ENCODE results near the gene PDE6D.
"Not testable (repeated sequence)": the region's sequence is repeated elsewhere in the genome, so short reads cannot be mapped to it uniquely, and the experiment has no call there.

The PDE6D gene

DNA sequence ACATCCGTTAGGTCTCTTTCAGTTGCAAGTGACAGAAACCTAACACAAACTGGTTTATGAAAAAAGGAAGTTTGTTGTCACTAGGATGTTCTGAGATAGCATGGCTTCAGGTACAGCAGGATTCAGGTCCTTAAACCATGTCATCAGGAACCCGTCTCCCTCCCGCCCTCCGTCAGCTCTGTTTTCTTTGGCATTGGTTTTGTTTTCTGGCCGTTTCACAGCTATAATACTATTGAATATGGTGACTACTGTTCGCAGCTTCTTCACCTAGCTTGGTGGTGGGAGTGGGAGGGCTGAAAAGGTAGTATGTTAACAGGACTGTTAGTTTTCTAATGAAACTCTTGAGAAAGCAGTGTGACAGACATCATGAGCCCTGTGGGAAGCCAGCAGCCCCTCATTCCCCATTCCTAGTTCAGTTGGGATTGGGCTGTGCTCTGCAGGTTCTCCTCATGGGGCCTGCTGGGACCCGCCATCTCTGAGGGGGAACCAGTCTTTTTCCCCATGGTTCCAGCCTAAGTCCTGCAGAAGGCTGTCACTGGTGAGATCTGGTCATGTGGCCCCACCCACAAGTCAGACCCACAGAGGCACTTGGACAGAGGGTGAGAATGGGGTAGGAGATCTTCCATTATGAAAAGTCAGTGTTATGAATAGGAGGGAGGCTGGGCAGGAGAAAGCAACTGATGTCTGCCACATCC lies 60.6 kb downstream of the PDE6D start:
- Mint-ChIP-seq H3K27ac (peak overlapping the region in 1 of 2 donors; percentile 3), H3K4me1 (ENCODE audit: low read depth in 2 of 2) (peaks cover 0 to 5% of the 10 kb centered on the region in 2 donors), H3K27me3 (no peaks in the 10 kb centered on the region), H3K9me3 (no peaks in the 10 kb centered on the region), H3K36me3 (ENCODE audit: insufficient read depth) (peaks cover 11% of the 10 kb centered on the region), H3K4me3 (no peak overlapping the region)
- no peak for DNase-seq
- ATAC-seq (replicated peaks), result no peak

GRCh38 chr2:231718799-231719198 lies 62.3 kb downstream of the PDE6D start:
- no peak for DNase-seq
- H3K4me1 Mint-ChIP-seq (ENCODE audit: low read depth in 2 of 2), result peaks cover 12 to 13% of the 10 kb centered on the region in 2 donors
- no peaks in the 10 kb centered on the region for H3K27me3 Mint-ChIP-seq
- H3K4me3 Mint-ChIP-seq, result no peak overlapping the region
- no peak for ATAC-seq (replicated peaks)
- H3K27ac Mint-ChIP-seq, result no peak overlapping the region
- peaks cover 27% of the 10 kb centered on the region for H3K36me3 Mint-ChIP-seq (ENCODE audit: insufficient read depth)
- no peaks in the 10 kb centered on the region for H3K9me3 Mint-ChIP-seq

DNA sequence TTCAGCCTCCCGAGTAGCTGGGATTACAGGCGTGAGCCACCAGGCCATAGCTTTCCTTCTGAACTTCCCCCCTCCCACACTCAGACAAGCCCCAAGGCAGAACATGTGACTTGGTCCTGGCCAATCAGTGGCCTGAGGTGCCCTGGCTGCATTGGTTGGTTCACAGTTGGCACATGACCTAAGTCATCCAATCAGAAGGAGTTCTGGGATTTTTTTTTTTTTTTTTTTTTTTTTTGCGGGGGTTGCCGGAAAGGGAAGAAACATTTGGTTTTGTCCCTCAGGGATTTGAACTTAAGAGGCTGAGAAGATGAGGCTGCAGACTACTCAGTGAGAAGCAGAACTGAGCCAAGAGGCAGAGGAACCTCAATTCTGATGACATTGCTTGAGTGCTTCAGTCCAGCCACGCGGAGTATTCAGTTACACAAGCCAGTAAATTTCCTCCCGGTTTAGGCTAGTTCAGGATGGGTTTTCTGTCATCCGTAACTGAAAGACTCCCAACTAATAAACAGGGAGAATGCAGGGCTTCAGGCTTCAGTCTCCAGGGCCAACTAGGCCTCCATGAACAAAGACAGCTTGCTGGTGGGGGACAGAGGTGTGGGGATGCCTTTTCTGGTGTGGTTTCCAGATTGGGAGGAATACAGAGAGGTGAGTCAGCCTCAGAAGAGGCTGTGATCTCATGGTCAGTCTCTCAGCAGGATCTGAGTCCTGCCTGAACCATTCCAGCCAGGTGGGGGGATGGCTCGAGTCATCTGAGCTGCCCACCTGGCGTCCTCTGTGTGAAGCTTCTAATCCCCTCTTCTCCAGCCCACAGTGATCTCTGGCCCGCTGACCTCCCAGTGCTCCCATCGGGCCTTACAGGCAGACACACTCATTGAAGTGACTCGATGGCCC lies 63.6 kb downstream of the PDE6D start:
- Mint-ChIP-seq H3K4me1 (ENCODE audit: low read depth in 2 of 2) (peaks cover 20 to 21% of the 10 kb centered on the region in 2 donors), H3K4me3 (no peak overlapping the region), H3K36me3 (ENCODE audit: insufficient read depth) (peaks cover 39% of the 10 kb centered on the region), H3K9me3 (no peaks in the 10 kb centered on the region), H3K27me3 (no peaks in the 10 kb centered on the region), H3K27ac (no peak overlapping the region)
- no peak for ATAC-seq (replicated peaks)
- no peak for DNase-seq

DNA sequence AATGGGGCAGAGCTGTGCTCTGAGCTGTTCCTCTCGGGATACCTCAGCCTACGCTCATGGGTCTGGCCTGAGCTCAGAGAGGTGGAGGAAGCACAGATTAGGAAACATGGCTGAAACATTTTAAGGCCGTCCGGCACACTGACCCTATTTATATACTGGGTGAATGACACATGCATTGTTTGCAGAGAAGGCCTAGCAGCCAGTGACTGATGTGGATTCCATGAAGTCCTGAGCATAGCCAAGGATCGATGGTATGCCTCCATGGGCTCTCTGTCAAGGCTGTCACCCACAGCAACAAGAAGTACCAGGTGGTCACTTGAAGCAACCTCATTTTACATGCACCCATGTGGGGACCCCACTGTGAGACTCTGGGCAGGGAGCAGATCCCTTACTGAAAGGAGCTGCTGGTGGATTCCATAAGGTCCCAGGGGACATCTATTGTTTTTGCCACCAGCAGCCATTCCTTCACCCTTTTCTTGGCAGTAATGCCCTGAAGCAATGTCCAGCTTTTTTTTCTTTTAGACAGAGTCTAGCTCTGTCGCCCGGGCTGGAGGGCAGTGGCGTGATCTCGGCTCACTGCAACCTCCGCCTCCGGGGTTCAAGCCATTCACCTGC lies 64.3 kb downstream of the PDE6D start:
- ATAC-seq (replicated peaks), result no peak
- no peak for DNase-seq
- Mint-ChIP-seq H3K4me1 (ENCODE audit: low read depth in 2 of 2) (peaks cover 27 to 29% of the 10 kb centered on the region in 2 donors), H3K4me3 (no peak overlapping the region), H3K27me3 (no peaks in the 10 kb centered on the region), H3K36me3 (ENCODE audit: insufficient read depth) (peaks cover 46% of the 10 kb centered on the region), H3K27ac (peak overlapping the region in 1 of 2 donors; percentile 100), H3K9me3 (no peaks in the 10 kb centered on the region)

GRCh38 chr2:231715988-231716616 lies 65.0 kb downstream of the PDE6D start:
- Mint-ChIP-seq H3K27ac (peak overlapping the region; percentile 26 to 100), H3K4me1 (ENCODE audit: low read depth in 2 of 2) (peaks cover 34 to 35% of the 10 kb centered on the region in 2 donors), H3K36me3 (ENCODE audit: insufficient read depth) (peaks cover 53% of the 10 kb centered on the region), H3K4me3 (no peak overlapping the region), H3K27me3 (no peaks in the 10 kb centered on the region), H3K9me3 (no peaks in the 10 kb centered on the region)
- no peak for ATAC-seq (replicated peaks)
- no peak for DNase-seq

DNA sequence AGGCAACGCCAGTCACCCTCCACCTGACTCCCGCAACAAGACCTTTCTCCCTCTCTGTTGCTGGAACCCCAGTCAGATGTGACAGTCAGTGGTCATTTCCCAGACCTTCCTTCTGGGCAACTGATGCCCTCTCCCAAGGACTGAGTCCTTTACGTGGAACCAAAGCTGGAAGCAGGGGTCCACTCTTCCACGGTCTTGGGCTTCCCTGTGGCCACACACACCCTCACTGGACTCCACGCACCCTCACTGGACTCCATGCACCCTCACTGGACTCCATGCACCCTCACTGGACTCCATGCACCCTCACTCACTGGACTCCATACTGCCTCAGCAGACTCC lies 65.6 kb downstream of the PDE6D start:
- peak overlapping the region in 1 of 2 donors; percentile 33 for H3K4me3 Mint-ChIP-seq
- DNase-seq (no peak), ATAC-seq (replicated peaks) (no peak)
- peaks cover 36 to 39% of the 10 kb centered on the region in 2 donors for H3K4me1 Mint-ChIP-seq (ENCODE audit: low read depth in 2 of 2)
- H3K9me3 Mint-ChIP-seq, result no peaks in the 10 kb centered on the region
- peaks cover 54% of the 10 kb centered on the region for H3K36me3 Mint-ChIP-seq (ENCODE audit: insufficient read depth)
- no peaks in the 10 kb centered on the region for H3K27me3 Mint-ChIP-seq
- peak overlapping the region; percentile 26 to 100 for H3K27ac Mint-ChIP-seq

DNA sequence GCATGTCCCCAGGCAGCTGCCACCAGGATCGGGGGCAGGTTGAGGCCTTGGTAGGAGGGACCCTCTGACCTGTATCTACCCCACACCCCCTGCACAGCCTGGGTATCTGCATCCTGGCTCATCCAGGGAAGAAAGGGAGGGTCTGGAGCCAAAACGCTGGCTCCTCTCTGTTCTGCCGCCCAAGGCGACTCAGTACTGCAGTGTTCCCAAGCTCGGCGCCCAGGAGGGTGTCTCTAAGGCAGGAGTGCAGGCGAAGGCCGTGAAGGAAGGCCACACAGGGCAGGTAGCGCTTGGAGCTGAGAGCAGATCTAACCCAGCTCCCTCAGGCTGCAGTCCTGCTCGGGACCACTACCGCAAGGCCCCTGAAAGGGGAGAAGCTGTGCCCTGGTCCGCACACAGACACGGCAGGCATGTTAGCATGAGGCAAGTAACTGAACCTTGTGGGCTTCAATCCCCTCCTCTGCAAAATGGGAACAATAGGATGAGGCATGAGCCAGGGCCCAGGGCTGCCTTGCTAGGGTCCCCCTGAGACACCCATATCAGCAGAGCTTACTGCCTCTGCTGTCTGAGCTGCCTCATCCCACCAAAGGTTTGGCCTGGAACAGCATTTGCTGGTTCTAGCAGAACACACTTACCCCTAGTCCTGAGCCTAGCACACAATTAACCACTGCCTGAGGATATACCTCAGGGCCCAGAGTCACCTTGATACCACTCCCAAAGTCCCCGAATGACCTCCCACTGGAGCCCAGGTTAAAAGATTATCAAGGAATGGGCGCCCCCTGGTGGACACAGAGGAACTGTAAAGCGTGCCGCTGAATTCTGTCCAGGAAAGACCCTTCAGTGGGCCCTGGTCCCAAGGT lies 66.2 kb downstream of the PDE6D start:
- no peaks in the 10 kb centered on the region for H3K27me3 Mint-ChIP-seq
- ATAC-seq (replicated peaks), result peak; percentile 10
- H3K4me1 Mint-ChIP-seq (ENCODE audit: low read depth in 2 of 2), result peaks cover 36 to 39% of the 10 kb centered on the region in 2 donors
- H3K9me3 Mint-ChIP-seq, result no peaks in the 10 kb centered on the region
- DNase-seq, result peak; percentile 77 to 81 (median 80)
- peaks cover 60% of the 10 kb centered on the region for H3K36me3 Mint-ChIP-seq (ENCODE audit: insufficient read depth)
- peak overlapping the region in 1 of 2 donors; percentile 100 for H3K27ac Mint-ChIP-seq
- H3K4me3 Mint-ChIP-seq, result peak overlapping the region in 1 of 2 donors; percentile 74

DNA sequence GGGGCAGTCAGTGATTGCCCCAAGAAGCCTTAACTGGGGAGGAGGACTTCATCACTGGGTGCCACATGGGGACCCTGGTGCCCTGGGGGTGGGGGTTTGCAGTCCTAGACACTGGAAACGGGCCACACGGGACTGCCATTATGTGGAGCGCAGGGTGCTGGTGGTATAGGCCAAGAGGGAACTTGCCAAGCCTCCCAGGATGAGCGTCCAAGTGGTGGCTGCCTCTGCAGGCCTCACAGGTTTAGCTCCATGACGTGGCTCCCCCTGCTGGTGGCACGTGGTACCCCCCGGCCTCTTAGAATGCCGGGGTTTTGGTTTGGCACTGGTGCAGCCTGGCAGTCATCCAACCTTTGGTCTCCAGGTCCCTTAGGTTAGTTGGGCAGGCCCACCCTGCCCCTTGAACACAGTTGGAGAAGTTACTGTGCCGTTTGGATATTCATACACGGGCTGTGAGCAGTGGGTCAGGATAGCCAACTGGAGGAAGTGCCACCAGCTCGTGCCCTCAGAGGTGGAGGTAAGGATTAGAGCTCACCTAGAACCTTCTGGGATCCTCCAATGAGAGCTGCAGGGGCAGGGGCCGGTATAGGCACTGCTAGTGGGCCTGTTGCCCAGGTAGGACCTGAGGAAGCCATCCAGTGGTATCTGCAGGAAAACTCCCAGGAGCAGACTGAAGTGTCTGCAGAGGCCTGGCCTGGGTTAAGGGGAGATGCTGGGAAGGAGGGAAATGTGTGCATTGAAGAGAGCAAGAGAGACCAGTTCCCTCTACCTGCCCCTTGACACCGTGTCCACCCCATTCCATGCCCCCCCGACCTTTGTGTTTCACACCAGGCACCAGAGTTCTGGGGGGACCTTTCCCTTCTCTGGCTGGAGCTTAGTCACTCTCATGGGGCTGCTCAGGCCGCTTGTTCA lies 67.1 kb downstream of the PDE6D start:
- Mint-ChIP-seq H3K4me1 (ENCODE audit: low read depth in 2 of 2) (peaks cover 39% of the 10 kb centered on the region in 2 donors), H3K27ac (peak overlapping the region; percentile 95 to 100), H3K9me3 (no peaks in the 10 kb centered on the region), H3K4me3 (peak overlapping the region; percentile 51 to 74), H3K36me3 (ENCODE audit: insufficient read depth) (peaks cover 69% of the 10 kb centered on the region), H3K27me3 (no peaks in the 10 kb centered on the region)
- DNase-seq (peak; percentile 92 to 94 (median 93)), ATAC-seq (replicated peaks) (peak; percentile 38)

DNA sequence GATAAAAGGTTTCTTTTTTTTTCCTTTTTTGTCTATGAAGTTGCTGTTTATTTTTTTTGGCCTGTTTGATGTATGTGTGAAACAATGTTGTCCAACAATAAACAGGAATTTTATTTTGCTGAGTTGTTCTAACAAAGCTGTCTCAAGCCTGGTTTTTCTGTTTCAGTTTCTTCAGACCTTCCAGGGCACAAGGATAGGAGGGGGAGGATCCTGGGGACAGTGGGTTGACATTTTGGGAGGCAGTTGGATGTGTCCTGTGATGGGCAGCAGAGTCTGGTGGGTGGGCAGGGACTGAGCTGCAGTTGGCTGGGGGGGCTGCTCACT lies 67.7 kb downstream of the PDE6D start:
- H3K9me3 Mint-ChIP-seq; DNase-seq; H3K27me3 Mint-ChIP-seq; ATAC-seq (replicated peaks): not testable (repeated sequence)
- peak overlapping the region; percentile 95 to 100 for H3K27ac Mint-ChIP-seq
- H3K4me1 Mint-ChIP-seq (ENCODE audit: low read depth in 2 of 2), result peaks cover 39 to 40% of the 10 kb centered on the region in 2 donors
- H3K36me3 Mint-ChIP-seq (ENCODE audit: insufficient read depth), result peaks cover 75% of the 10 kb centered on the region
- H3K4me3 Mint-ChIP-seq, result peak overlapping the region; percentile 51 to 74

- H3K9me3 Mint-ChIP-seq; H3K27me3 Mint-ChIP-seq; ATAC-seq (replicated peaks): not testable (repeated sequence)
- peak overlapping the region; percentile 99 to 100 for H3K27ac Mint-ChIP-seq
- DNase-seq, result peak; percentile 37 to 45 (median 43)
- peaks cover 83% of the 10 kb centered on the region for H3K36me3 Mint-ChIP-seq (ENCODE audit: insufficient read depth)
- H3K4me3 Mint-ChIP-seq, result peak overlapping the region; percentile 96 to 98
- H3K4me1 Mint-ChIP-seq (ENCODE audit: low read depth in 2 of 2), result peaks cover 39 to 40% of the 10 kb centered on the region in 2 donors
Measured at GRCh38 chr2:231712451-231713021, 68.5 kb downstream of the PDE6D start.

DNA sequence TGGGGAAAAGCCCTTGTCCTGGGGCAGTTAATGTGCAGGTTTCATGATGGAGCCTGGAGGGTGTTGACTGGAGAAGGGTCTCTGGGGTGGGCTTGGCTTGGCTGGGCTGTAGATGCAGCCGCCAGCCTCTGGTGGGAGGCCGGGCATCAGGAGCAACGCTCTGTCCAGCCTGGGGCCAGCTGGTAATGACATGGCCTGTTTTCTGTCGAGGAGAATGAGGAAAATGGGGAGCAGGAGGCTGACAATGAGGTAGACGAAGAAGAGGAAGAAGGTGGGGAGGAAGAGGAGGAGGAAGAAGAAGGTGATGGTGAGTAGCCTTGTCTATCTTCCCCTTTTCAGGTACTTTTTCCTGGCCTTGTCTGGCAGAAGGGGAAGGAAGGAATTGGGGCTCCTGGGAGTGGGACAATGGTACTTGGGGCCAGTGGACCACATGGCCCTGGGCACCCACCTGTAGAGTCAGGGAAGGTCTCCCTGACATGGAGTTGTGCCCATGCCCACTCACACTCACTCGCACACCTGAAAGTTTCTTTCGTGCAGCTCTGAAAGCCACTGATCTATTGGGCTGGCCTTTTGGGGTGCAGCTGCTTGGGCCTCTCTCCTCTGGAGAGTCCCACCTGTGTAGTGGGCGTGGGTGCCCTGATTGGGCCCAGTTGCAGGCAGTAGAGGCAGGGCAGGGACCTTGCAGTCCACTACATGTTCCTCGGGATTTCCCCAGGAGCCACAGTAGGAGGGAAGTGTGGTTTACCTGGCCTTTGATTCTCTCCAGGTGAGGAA lies 69.2 kb downstream of the PDE6D start:
- Mint-ChIP-seq H3K27me3 (no peaks in the 10 kb centered on the region), H3K27ac (peak overlapping the region; percentile 99 to 100)

More for the DNA sequence above, 69.2 kb downstream of the PDE6D start:
- peak overlapping the region; percentile 96 to 98 for H3K4me3 Mint-ChIP-seq
- peaks cover 39 to 44% of the 10 kb centered on the region in 2 donors for H3K4me1 Mint-ChIP-seq (ENCODE audit: low read depth in 2 of 2)
- DNase-seq (peak in 1 of 3 experiments; percentile 18), ATAC-seq (replicated peaks) (no peak)
- H3K36me3 Mint-ChIP-seq (ENCODE audit: insufficient read depth), result peaks cover 90% of the 10 kb centered on the region
- no peaks in the 10 kb centered on the region for H3K9me3 Mint-ChIP-seq

All from effector memory CD8-positive, alpha-beta T cell (primary cell).